Adipocyte (in vitro differentiated cells): ENCODE measurements around the gene RMC1.

Source experiments
- DNase-seq: peaks from one replicate; pipeline ENCODE4 v3.0.0-alpha.2; 2015; ENCODE audit warnings: low read depth
- H3K27me3 ChIP-seq: replicated peaks from 2 replicates; pipeline ENCODE4 v1.7.0; 2013; ENCODE audit warnings: mild to moderate bottlenecking, low read length, moderate library complexity; ENCODE audit not compliant: control insufficient read depth, insufficient read depth
- H3K36me3 ChIP-seq: 2 replicates; pipeline ENCODE4 v1.7.0; 2013; ENCODE audit warnings: low read length, mild to moderate bottlenecking, moderate library complexity; ENCODE audit not compliant: control insufficient read depth, insufficient read depth, severe bottlenecking
- H3K4me1 ChIP-seq: 2 replicates; pipeline ENCODE4 v1.7.0; 2013; ENCODE audit warnings: mild to moderate bottlenecking, low read length, moderate library complexity; ENCODE audit not compliant: control insufficient read depth, insufficient read depth
- H3K4me3 ChIP-seq: 2 replicates; pipeline ENCODE4 v1.7.0; 2013; ENCODE audit warnings: mild to moderate bottlenecking, low read length, moderate library complexity
- H3K9ac ChIP-seq: 2 replicates; pipeline ENCODE4 v1.7.0; 2013; ENCODE audit warnings: mild to moderate bottlenecking, low read length, moderate library complexity
- H3K9me3 ChIP-seq: 2 replicates; pipeline ENCODE4 v1.7.0; 2013; ENCODE audit warnings: mild to moderate bottlenecking, low read length, moderate library complexity; ENCODE audit not compliant: control insufficient read depth

RMC1 gene

DNA sequence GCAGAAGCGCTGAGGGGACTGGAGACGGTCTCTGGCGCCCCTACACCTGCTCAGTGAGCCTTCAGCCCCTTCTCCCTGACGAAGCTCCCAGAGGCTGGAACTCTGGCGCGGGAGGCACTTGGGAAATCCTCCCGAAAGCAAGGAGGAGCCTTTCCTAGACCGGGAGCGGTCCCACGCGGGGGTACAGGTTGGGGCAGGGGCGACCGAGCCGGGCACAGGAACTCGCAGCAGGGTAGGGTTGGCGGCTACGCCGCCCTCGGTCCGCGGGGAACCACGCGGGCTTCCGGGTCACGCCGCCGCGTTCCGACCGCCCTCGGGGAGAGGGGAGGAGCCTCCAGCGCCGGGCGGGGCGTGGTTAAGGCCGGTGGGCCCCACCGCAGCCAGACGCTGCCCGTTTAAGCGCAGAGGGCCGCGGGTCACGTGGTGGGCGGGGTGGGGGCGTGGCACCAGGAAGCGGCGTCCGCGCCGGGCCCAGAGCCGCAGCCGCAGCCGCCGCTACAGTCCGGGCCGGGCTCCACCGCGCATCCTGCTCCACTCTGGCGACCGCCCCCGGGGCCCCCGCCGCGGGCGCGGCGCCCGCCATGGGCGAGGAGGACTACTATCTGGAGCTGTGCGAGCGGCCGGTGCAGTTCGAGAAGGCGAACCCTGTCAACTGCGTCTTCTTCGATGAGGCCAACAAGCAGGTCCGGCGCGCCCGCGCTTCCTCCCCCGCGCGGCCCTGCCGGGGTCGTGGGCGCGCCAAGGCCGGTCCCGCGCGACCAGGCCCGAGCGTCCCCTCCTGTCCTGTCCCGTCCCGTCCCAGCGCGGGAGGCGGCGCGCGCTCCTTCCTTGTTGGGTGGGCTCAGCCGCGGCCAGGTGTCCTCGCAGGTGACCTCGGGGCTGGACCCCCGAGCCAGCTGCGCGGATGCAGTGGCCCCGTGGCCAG is at the start of gene RMC1:
TSS of gene RMC1 (plus strand) at position 474 of the 925 bp plus-strand sequence. CDS start at position 582, 108 bp downstream.
- Histone ChIP-seq H3K4me3 (peak within 1 kb of the TSS; percentile 94), H3K4me1 (peaks cover 21% of the 10 kb centered on the region), H3K9ac (peak within 1 kb of the TSS; percentile 94), H3K36me3 (peaks cover 16% of the 10 kb centered on the region), H3K27me3 (no peaks in the 10 kb centered on the region), H3K9me3 (no peaks in the 10 kb centered on the region)
- peak; percentile 99 for DNase-seq

- DNase-seq, result peak; percentile 66
- Histone ChIP-seq H3K9me3 (no peaks in the 10 kb centered on the region), H3K4me1 (peaks cover 37% of the 10 kb centered on the region), H3K9ac (peak overlapping the region; percentile 95), H3K4me3 (peak overlapping the region; percentile 95), H3K27me3 (no peaks in the 10 kb centered on the region), H3K36me3 (peaks cover 6% of the 10 kb centered on the region)
Measured at GRCh38 chr18:23453680-23454058, 49.6 kb upstream of the RMC1 start.

GRCh38 chr18:23456835-23457234 is 46.5 kb upstream of the RMC1 start:
- DNase-seq, result no peak
- Histone ChIP-seq H3K4me3 (peak overlapping the region; percentile 37), H3K9ac (no peak overlapping the region), H3K36me3 (peaks cover 6% of the 10 kb centered on the region), H3K27me3 (no peaks in the 10 kb centered on the region), H3K9me3 (no peaks in the 10 kb centered on the region), H3K4me1 (peaks cover 50% of the 10 kb centered on the region)

- DNase-seq, result no peak
Measured at GRCh38 chr18:23458830-23459529, 44.3 kb upstream of the RMC1 start.

GRCh38 chr18:23459530-23459921 is 43.8 kb upstream of the RMC1 start:
- no peaks in the 10 kb centered on the region for H3K9me3 ChIP-seq
- H3K36me3 ChIP-seq, result peaks cover 28% of the 10 kb centered on the region
- H3K9ac ChIP-seq, result no peak overlapping the region

More at GRCh38 chr18:23458830-23459529, 44.3 kb upstream of the RMC1 start:
- Histone ChIP-seq H3K27me3 (no peaks in the 10 kb centered on the region), H3K36me3 (peaks cover 23% of the 10 kb centered on the region), H3K9ac (no peak overlapping the region), H3K4me3 (no peak overlapping the region), H3K4me1 (peaks cover 50% of the 10 kb centered on the region), H3K9me3 (no peaks in the 10 kb centered on the region)

DNA sequence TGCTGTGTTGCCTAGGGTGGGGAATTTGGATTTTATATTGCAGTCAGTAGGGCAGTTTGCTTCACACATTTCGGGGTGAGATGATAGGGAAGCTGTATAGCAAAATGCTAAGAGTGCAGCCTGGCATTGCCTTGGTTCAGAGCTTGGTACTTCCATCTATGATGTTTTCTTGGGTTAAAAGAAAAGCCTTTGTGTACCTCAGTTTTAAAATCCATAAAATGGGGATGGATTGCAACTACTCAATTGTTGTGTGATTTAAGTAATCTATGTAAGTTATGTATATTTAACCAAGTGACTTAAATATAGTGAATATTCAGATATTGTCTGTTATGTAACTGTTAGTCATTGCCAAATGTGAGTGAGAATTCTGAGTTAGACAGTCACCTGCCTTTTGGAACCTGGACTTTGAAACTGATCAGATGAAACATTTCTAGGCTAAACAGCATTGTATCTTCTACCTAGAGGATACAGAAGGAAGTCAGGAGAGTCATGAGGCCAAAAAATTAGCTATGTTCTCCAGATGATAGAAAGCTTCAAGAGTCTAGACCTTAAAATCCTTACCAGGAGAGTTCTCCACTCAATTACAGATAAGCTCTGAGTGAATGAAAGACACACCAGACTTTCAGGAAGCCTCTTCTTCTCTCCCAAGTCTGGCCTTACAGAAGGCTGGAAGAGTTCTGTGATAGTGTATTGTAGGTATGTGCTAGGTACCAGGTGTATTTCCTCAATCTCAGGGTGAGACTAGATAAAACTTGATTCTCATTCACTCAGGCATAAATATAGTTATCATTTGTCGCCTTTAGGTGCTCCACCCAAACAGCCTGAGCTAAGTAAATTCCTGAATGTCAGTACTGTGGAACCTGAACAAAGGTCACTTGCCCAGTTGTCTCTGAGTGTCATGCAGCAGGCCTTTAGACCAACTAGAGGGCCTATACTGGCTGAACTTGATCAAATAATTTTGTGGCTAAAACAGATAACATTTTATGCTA is 42.7 kb upstream of the RMC1 start:
- Histone ChIP-seq H3K9me3 (no peaks in the 10 kb centered on the region), H3K4me3 (no peak overlapping the region), H3K9ac (no peak overlapping the region), H3K4me1 (peaks cover 47% of the 10 kb centered on the region), H3K27me3 (no peaks in the 10 kb centered on the region), H3K36me3 (peaks cover 39% of the 10 kb centered on the region)
- DNase-seq, result no peak

More at GRCh38 chr18:23459530-23459921, 43.8 kb upstream of the RMC1 start:
- no peak overlapping the region for H3K4me3 ChIP-seq
- DNase-seq, result no peak
- no peaks in the 10 kb centered on the region for H3K27me3 ChIP-seq
- H3K4me1 ChIP-seq, result peaks cover 50% of the 10 kb centered on the region

DNA sequence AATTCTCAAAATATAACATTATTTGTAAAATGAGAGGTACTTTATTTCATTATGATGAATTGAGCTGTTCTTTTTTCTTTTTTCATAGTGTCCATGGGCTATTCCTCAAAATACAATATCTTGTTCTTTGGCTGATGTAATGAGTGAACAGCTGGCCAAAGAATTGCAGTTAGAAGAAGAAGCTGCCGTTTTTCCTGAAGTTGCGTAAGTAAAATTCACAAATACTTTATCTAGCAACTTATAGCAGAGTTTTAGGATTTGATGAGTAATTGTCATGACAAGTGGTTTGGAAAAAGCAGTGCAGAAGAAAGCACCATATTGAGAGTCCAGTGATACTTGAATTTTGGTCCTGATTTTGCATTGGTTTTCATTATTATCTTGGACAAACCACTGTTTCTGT is 40.4 kb upstream of the RMC1 start:
- Histone ChIP-seq H3K9me3 (no peaks in the 10 kb centered on the region), H3K27me3 (no peaks in the 10 kb centered on the region), H3K4me1 (peaks cover 30% of the 10 kb centered on the region), H3K9ac (no peak overlapping the region), H3K36me3 (peaks cover 56% of the 10 kb centered on the region), H3K4me3 (no peak overlapping the region)
- DNase-seq, result peak; percentile 9

DNA sequence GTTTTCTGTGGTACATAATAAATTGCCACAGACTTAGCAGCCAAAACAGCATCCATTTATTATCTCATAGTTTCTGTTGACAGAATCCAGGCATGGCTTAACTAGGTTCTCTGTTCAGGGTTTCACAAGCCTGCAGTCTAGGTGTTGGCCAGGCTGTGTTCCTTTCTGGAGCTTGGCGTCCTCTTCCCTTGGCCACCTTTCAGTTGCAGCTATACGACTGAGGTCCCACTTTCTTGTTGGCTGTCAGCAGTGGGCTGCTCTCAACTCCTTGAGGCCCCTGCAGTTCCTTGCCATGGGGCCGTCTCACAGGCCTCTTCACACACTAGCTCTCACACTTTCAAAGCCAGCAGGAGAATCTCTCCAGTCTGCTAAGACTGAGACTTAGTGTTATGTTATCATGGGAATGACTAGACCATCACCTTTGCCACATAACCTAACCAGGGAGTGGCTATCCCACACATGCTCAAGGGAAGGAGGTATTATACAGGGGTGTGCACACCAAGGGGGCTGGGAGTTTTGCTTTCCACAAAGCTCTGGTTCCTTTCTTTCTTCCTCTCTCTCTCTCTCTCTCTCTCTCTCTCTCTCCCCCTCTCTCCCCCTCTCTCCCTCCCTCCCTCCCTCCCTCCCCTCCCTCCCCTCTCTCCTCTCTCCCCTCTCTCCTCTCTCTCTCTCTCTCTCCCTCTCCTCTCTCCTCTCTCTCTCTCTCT is 34.4 kb upstream of the RMC1 start:
- no peaks in the 10 kb centered on the region for H3K9me3 ChIP-seq
- DNase-seq, result no peak
- no peaks in the 10 kb centered on the region for H3K27me3 ChIP-seq
- H3K4me1 ChIP-seq, result peaks cover 3% of the 10 kb centered on the region
- H3K36me3 ChIP-seq, result peaks cover 96% of the 10 kb centered on the region
- no peak overlapping the region for H3K4me3 ChIP-seq
- no peak overlapping the region for H3K9ac ChIP-seq

DNA sequence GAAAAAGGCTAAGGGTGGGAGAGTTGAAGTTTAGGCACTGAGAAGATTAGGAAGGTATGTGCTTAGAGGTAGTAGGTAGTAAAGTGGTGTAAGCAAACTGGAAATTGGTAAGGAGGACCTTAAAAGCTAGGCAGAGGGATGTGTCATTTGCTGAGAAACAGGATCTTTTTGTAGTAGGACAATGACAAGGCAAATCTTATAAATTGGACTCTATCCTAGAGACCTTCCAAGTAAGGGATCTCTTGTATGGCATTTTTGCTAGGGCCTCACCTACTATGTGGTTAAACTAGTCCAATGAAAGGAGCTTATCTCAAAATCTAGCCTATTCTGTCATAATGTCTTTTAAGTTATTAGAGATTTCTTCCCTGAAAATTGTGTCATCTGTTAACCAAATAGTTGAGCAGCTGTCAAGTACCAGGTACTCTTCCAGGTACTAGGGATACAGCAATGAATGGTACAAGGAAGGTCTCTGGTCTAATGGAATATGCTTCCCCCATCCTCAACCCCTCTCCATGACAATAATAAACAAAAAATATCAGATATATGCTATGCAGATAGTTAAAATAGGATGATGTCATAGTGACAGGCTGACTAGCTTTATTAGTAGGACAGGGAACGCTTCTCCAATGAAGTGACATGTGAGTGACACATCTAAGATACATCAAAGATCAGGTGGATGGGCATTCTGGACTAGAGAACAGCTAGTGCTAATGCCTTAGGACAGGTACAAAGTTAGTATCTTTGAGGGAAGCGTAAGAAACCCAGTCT is 32.5 kb upstream of the RMC1 start:
- no peak for DNase-seq
- H3K36me3 ChIP-seq, result peaks cover 96% of the 10 kb centered on the region
- no peak overlapping the region for H3K9ac ChIP-seq
- H3K4me3 ChIP-seq, result no peak overlapping the region
- no peaks in the 10 kb centered on the region for H3K27me3 ChIP-seq
- no peaks in the 10 kb centered on the region for H3K9me3 ChIP-seq
- peaks cover 3% of the 10 kb centered on the region for H3K4me1 ChIP-seq

GRCh38 chr18:23471486-23471885 is 31.8 kb upstream of the RMC1 start:
- peaks cover 96% of the 10 kb centered on the region for H3K36me3 ChIP-seq
- no peak overlapping the region for H3K9ac ChIP-seq
- no peaks in the 10 kb centered on the region for H3K9me3 ChIP-seq
- H3K4me1 ChIP-seq, result peaks cover 3% of the 10 kb centered on the region
- no peak for DNase-seq
- H3K4me3 ChIP-seq, result no peak overlapping the region
- H3K27me3 ChIP-seq, result no peaks in the 10 kb centered on the region
